Amygdala (tissue), 56 donors: ENCODE data around the gene ARHGAP32.
"Not testable (repeated sequence)": the region's sequence is repeated elsewhere in the genome, so short reads cannot be mapped to it uniquely, and the experiment has no call there.

Experiments
- DNase-seq, 56 donors: peaks; one replicate each; lab custom pipeline; 2025; lab: John Stamatoyannopoulos, UW

The ARHGAP32 gene

GRCh38 chr11:129041611-129042018 lies 150.5 kb downstream of the ARHGAP32 start:
- no peak for DNase-seq

GRCh38 chr11:129040934-129041333 lies 151.2 kb downstream of the ARHGAP32 start:
- no peak for DNase-seq

GRCh38 chr11:129035244-129035643 lies 156.9 kb downstream of the ARHGAP32 start:
- DNase-seq = no peak

GRCh38 chr11:129034001-129034400 lies 158.1 kb downstream of the ARHGAP32 start:
- no peak for DNase-seq

- peak in 13 of 56 donors; percentile 3 to 41 (median 13) for DNase-seq
Measured at GRCh38 chr11:129023968-129024676, 168.0 kb downstream of the ARHGAP32 start.

GRCh38 chr11:129021295-129021694 lies 170.8 kb downstream of the ARHGAP32 start:
- DNase-seq = no peak

- DNase-seq = no peak
Measured at GRCh38 chr11:129018991-129019390, 173.1 kb downstream of the ARHGAP32 start.

- no peak for DNase-seq
Measured at GRCh38 chr11:129018126-129018525, 174.0 kb downstream of the ARHGAP32 start.

- no peak for DNase-seq
Measured at GRCh38 chr11:129013737-129014475, 178.2 kb downstream of the ARHGAP32 start.

- DNase-seq = no peak
Measured at GRCh38 chr11:129012880-129013279, 179.2 kb downstream of the ARHGAP32 start.

GRCh38 chr11:129006161-129006560 lies 186.0 kb downstream of the ARHGAP32 start:
- DNase-seq = no peak

GRCh38 chr11:128999165-128999564 lies 193.0 kb downstream of the ARHGAP32 start:
- not testable (repeated sequence) for DNase-seq

GRCh38 chr11:128988242-128988970 lies 203.7 kb downstream of the ARHGAP32 start:
- DNase-seq = no peak

GRCh38 chr11:128985880-128986279 lies 206.2 kb downstream of the ARHGAP32 start:
- DNase-seq = no peak

- no peak for DNase-seq
Measured at GRCh38 chr11:128983023-128983422, 209.1 kb downstream of the ARHGAP32 start.

- no peak for DNase-seq
Measured at GRCh38 chr11:128981254-128981653, 210.9 kb downstream of the ARHGAP32 start.

GRCh38 chr11:128970598-128971190 lies 221.4 kb downstream of the ARHGAP32 start:
- no peak for DNase-seq

- DNase-seq = no peak
Measured at GRCh38 chr11:128968916-128969315, 223.2 kb downstream of the ARHGAP32 start.

GRCh38 chr11:128967578-128967977 lies 224.5 kb downstream of the ARHGAP32 start:
- DNase-seq = no peak

- no peak for DNase-seq
Measured at GRCh38 chr11:128965485-128965884, 226.6 kb downstream of the ARHGAP32 start.

GRCh38 chr11:128964463-128964930 lies 227.6 kb downstream of the ARHGAP32 start:
- no peak for DNase-seq
